ENCODE measurements around the gene FAM50A. TPM values are rescaled to one million over a fixed set of nuclear protein-coding genes. Genes with fewer than 3 reads are reported as not detected.
A peak's percentile ranks its signal among the peaks of the same experiment; 100 is the strongest.

The FAM50A gene
- total RNA-seq, 2 experiments from 2014 or later, result 62.7 to 63.5 TPM

GRCh38 chrX:154419189-154419588 is 24.8 kb upstream of the FAM50A start:
- POLR2A ChIA-PET, result interaction anchor here (1.0 to 1.4 kb wide), 2 partner anchors 19 to 21 kb away, joined by 4 read pairs; partner anchors contain the start of gene RPL10

GRCh38 chrX:154419688-154420401 is 24.1 kb upstream of the FAM50A start:
- no peaks in the 10 kb centered on the region for H3K9me3 Mint-ChIP-seq (ENCODE audit: insufficient read depth)
- H3K36me3 Mint-ChIP-seq (ENCODE audit: low read depth), result peaks cover 5% of the 10 kb centered on the region
- DNase-seq (no peak), ATAC-seq (no peak)
- no peak overlapping the region for H3K27ac Mint-ChIP-seq
- CTCF ChIA-PET, result no interaction called here
- H3K4me1 Mint-ChIP-seq (ENCODE audit: low read depth), result peaks cover 7% of the 10 kb centered on the region
- POLR2A ChIA-PET, result interaction anchor here (1.4 to 2.6 kb wide), 2 partner anchors 8 to 19 kb away, joined by 4 to 10 read pairs; partner anchors contain the start of gene TAFAZZIN
- H3K27me3 Mint-ChIP-seq (ENCODE audit: low read depth), result no peaks in the 10 kb centered on the region
- no peak overlapping the region for H3K4me3 Mint-ChIP-seq

More at GRCh38 chrX:154419189-154419588, 24.8 kb upstream of the FAM50A start:
- peaks cover 5% of the 10 kb centered on the region for H3K36me3 Mint-ChIP-seq (ENCODE audit: low read depth)
- CTCF ChIA-PET, result no interaction called here
- no peak for ATAC-seq
- H3K27me3 Mint-ChIP-seq (ENCODE audit: low read depth), result no peaks in the 10 kb centered on the region
- H3K4me3 Mint-ChIP-seq, result no peak overlapping the region
- no peak for DNase-seq
- no peak overlapping the region for H3K27ac Mint-ChIP-seq
- H3K4me1 Mint-ChIP-seq (ENCODE audit: low read depth), result peaks cover 3% of the 10 kb centered on the region
- H3K9me3 Mint-ChIP-seq (ENCODE audit: insufficient read depth), result no peaks in the 10 kb centered on the region

DNA sequence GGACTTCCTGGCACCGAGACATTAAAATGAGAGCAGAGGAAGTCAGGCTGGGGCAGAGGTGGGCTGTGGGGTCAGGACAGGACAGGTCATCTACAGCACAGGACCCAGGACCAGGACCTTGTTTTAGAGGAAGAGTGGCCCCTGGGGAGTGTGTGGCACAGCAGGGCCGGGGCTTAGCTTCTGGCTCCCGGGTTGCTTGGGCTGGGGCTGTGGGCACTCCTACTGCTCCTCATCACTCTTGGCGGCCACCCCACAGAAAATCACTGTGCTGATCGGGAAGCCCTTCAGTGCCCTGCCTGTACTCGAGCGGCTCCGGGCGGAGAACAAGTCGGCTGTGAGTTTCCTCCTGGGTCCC is 23.6 kb upstream of the FAM50A start:
- no peaks in the 10 kb centered on the region for H3K27me3 Mint-ChIP-seq (ENCODE audit: low read depth)
- peaks cover 3% of the 10 kb centered on the region for H3K36me3 Mint-ChIP-seq (ENCODE audit: low read depth)
- no peak overlapping the region for H3K4me3 Mint-ChIP-seq
- ChIA-PET CTCF (no interaction called here), POLR2A (interaction anchor here (1.4 to 2.6 kb wide), 2 partner anchors 8 to 20 kb away, joined by 4 to 10 read pairs; partner anchors contain the start of gene TAFAZZIN)
- ATAC-seq (no peak), DNase-seq (no peak)
- peaks cover 7% of the 10 kb centered on the region for H3K4me1 Mint-ChIP-seq (ENCODE audit: low read depth)
- H3K27ac Mint-ChIP-seq, result no peak overlapping the region
- no peaks in the 10 kb centered on the region for H3K9me3 Mint-ChIP-seq (ENCODE audit: insufficient read depth)

GRCh38 chrX:154426916-154427770 is 16.8 kb upstream of the FAM50A start:
- Mint-ChIP-seq H3K36me3 (ENCODE audit: low read depth) (peaks cover 5% of the 10 kb centered on the region), H3K4me1 (ENCODE audit: low read depth) (peaks cover 30% of the 10 kb centered on the region), H3K27me3 (ENCODE audit: low read depth) (no peaks in the 10 kb centered on the region), H3K4me3 (peak overlapping the region; percentile 77), H3K27ac (no peak overlapping the region), H3K9me3 (ENCODE audit: insufficient read depth) (no peaks in the 10 kb centered on the region)
- ChIA-PET POLR2A (interaction anchor here (3.2 kb wide), 1 partner anchor 15 kb away, joined by 17 read pairs; the partner anchor contains the start of gene TAFAZZIN), CTCF (no interaction called here)
- no peak for DNase-seq
- ATAC-seq, result no peak

GRCh38 chrX:154428176-154429171 is 15.5 kb upstream of the FAM50A start, which contains the start of gene ATP6AP1:
Gene ATP6AP1, plus strand, starts transcription at chrX:154428677. Its CDS starts 16 bp downstream, at chrX:154428693.
- peaks cover 30% of the 10 kb centered on the region for H3K4me1 Mint-ChIP-seq (ENCODE audit: low read depth)
- peak within 1 kb of the TSS; percentile 74 for H3K27ac Mint-ChIP-seq
- CTCF ChIA-PET, result interaction anchor here (0.7 kb wide), 1 partner anchor 55 kb away, joined by 3 read pairs; no protein-coding TSS in a partner anchor
- H3K4me3 Mint-ChIP-seq, result peak within 1 kb of the TSS; percentile 77
- no peaks in the 10 kb centered on the region for H3K27me3 Mint-ChIP-seq (ENCODE audit: low read depth)
- POLR2A ChIA-PET, result interaction anchor here (0.5 to 3.8 kb wide), 7 partner anchors 15 to 97 kb away, joined by 3 to 17 read pairs (median 3); partner anchors contain the start of genes FAM50A, RPL10 and TAFAZZIN
- peaks cover 9% of the 10 kb centered on the region for H3K36me3 Mint-ChIP-seq (ENCODE audit: low read depth)
- DNase-seq (peak; percentile 92), ATAC-seq (peak; percentile 99)
- H3K9me3 Mint-ChIP-seq (ENCODE audit: insufficient read depth), result no peaks in the 10 kb centered on the region

GRCh38 chrX:154429711-154430110 is 14.2 kb upstream of the FAM50A start:
- Mint-ChIP-seq H3K27ac (peak overlapping the region; percentile 47), H3K4me3 (peak overlapping the region; percentile 77)

DNA sequence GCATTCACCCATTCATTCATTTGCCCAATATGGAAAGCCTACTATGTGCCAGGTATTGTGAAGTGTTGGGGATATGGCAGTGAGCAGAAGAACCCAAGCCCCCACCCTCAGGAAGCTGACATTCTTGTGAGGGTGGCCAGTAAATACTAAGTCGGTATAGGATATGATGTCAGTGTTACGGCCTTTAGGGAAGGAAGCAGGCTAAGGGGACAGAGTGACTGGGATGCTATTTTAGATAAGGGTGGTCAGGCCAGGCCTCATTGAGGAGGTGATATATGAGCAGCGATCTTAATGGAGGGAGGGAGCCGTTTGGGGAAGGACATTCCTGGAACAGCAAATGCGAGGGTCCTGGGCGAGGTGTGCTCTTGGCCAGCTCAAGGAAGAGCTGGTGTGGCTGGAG is 13.5 kb upstream of the FAM50A start:
- CTCF ChIA-PET, result no interaction called here
- POLR2A ChIA-PET, result interaction anchor here (3.8 kb wide), 1 partner anchor 32 kb away, joined by 15 read pairs; the partner anchor contains the start of gene RPL10
- Mint-ChIP-seq H3K27me3 (ENCODE audit: low read depth) (no peaks in the 10 kb centered on the region), H3K4me3 (no peak overlapping the region), H3K9me3 (ENCODE audit: insufficient read depth) (no peaks in the 10 kb centered on the region), H3K27ac (no peak overlapping the region), H3K4me1 (ENCODE audit: low read depth) (peaks cover 22% of the 10 kb centered on the region), H3K36me3 (ENCODE audit: low read depth) (peaks cover 13% of the 10 kb centered on the region)
- ATAC-seq, result no peak
- no peak for DNase-seq

More at GRCh38 chrX:154429711-154430110, 14.2 kb upstream of the FAM50A start:
- Mint-ChIP-seq H3K9me3 (ENCODE audit: insufficient read depth) (no peaks in the 10 kb centered on the region), H3K27me3 (ENCODE audit: low read depth) (no peaks in the 10 kb centered on the region), H3K4me1 (ENCODE audit: low read depth) (peaks cover 22% of the 10 kb centered on the region), H3K36me3 (ENCODE audit: low read depth) (peaks cover 13% of the 10 kb centered on the region)
- ChIA-PET CTCF (no interaction called here), POLR2A (interaction anchor here (3.2 to 3.8 kb wide), 2 partner anchors 18 to 31 kb away, joined by 15 to 17 read pairs; partner anchors contain the start of genes RPL10 and TAFAZZIN)
- DNase-seq, result no peak
- ATAC-seq, result no peak

- ATAC-seq, result no peak
- H3K36me3 Mint-ChIP-seq (ENCODE audit: low read depth), result peaks cover 18% of the 10 kb centered on the region
- peaks cover 22% of the 10 kb centered on the region for H3K4me1 Mint-ChIP-seq (ENCODE audit: low read depth)
- H3K9me3 Mint-ChIP-seq (ENCODE audit: insufficient read depth), result no peaks in the 10 kb centered on the region
- ChIA-PET CTCF (no interaction called here), POLR2A (interaction anchor here (3.8 kb wide), 1 partner anchor 32 kb away, joined by 15 read pairs; the partner anchor contains the start of gene RPL10)
- no peak overlapping the region for H3K4me3 Mint-ChIP-seq
- DNase-seq, result no peak
- H3K27ac Mint-ChIP-seq, result no peak overlapping the region
- H3K27me3 Mint-ChIP-seq (ENCODE audit: low read depth), result no peaks in the 10 kb centered on the region
Measured at GRCh38 chrX:154430916-154431315, 13.0 kb upstream of the FAM50A start.

- POLR2A ChIA-PET, result interaction anchor here (3.8 kb wide), 1 partner anchor 33 kb away, joined by 15 read pairs; the partner anchor contains the start of gene RPL10
- no peak for ATAC-seq
- Mint-ChIP-seq H3K4me1 (ENCODE audit: low read depth) (peaks cover 25% of the 10 kb centered on the region), H3K9me3 (ENCODE audit: insufficient read depth) (no peaks in the 10 kb centered on the region), H3K27ac (no peak overlapping the region), H3K27me3 (ENCODE audit: low read depth) (no peaks in the 10 kb centered on the region), H3K4me3 (no peak overlapping the region), H3K36me3 (ENCODE audit: low read depth) (peaks cover 22% of the 10 kb centered on the region)
- CTCF ChIA-PET, result no interaction called here
- no peak for DNase-seq
Measured at GRCh38 chrX:154431341-154431740, 12.6 kb upstream of the FAM50A start.

DNA sequence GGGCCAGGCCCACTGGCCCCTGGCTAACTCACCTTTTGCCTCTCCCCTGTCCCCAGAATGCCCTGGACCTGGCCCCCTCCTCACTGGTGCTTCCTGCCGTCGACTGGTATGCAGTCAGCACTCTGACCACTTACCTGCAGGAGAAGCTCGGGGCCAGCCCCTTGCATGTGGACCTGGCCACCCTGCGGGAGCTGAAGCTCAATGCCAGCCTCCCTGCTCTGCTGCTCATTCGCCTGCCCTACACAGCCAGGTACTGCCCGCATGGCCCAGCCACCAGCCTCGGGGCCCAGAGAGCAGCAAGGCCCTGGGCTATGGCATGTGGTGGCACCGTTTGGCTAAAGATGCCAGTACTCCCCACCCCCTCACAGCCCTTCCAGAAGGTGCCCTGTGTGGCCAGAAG is 11.7 kb upstream of the FAM50A start:
- no peaks in the 10 kb centered on the region for H3K9me3 Mint-ChIP-seq (ENCODE audit: insufficient read depth)
- ChIA-PET POLR2A (no interaction called here), CTCF (no interaction called here)
- H3K27ac Mint-ChIP-seq, result no peak overlapping the region
- no peak overlapping the region for H3K4me3 Mint-ChIP-seq
- no peaks in the 10 kb centered on the region for H3K27me3 Mint-ChIP-seq (ENCODE audit: low read depth)
- no peak for ATAC-seq
- peaks cover 22% of the 10 kb centered on the region for H3K36me3 Mint-ChIP-seq (ENCODE audit: low read depth)
- H3K4me1 Mint-ChIP-seq (ENCODE audit: low read depth), result peaks cover 27% of the 10 kb centered on the region
- DNase-seq, result no peak

GRCh38 chrX:154433605-154434004 is 10.3 kb upstream of the FAM50A start:
- ATAC-seq (no peak), DNase-seq (no peak)
- no peaks in the 10 kb centered on the region for H3K27me3 Mint-ChIP-seq (ENCODE audit: low read depth)
- CTCF ChIA-PET, result no interaction called here
- no peaks in the 10 kb centered on the region for H3K9me3 Mint-ChIP-seq (ENCODE audit: insufficient read depth)
- no peak overlapping the region for H3K27ac Mint-ChIP-seq
- peaks cover 27% of the 10 kb centered on the region for H3K36me3 Mint-ChIP-seq (ENCODE audit: low read depth)
- POLR2A ChIA-PET, result interaction anchor here (0.5 kb wide), 1 partner anchor 114 kb away, joined by 4 read pairs; no protein-coding TSS in a partner anchor
- peaks cover 25% of the 10 kb centered on the region for H3K4me1 Mint-ChIP-seq (ENCODE audit: low read depth)
- no peak overlapping the region for H3K4me3 Mint-ChIP-seq
